HG03060 (cell line): ENCODE data around the gene DCTN5.

Experiments used
- ATAC-seq: cut with Tn5 transposase; IDR thresholded peaks from one replicate; pipeline ENCODE4 v1.9.1; 2021; ENCODE audit warnings: low read depth, moderate number of reproducible peaks; ENCODE audit not compliant: unreplicated experiment

The DCTN5 gene

GRCh38 chr16:23651943-23652468 lies 10.7 kb downstream of the DCTN5 start:
- no peak for ATAC-seq

- no peak for ATAC-seq
Measured at GRCh38 chr16:23663918-23664317, 22.7 kb downstream of the DCTN5 start.

- no peak for ATAC-seq
Measured at GRCh38 chr16:23666571-23667354, 25.5 kb downstream of the DCTN5 start.

GRCh38 chr16:23667355-23667659 lies 26.0 kb downstream of the DCTN5 start:
- no peak for ATAC-seq

- ATAC-seq = no peak
Measured at GRCh38 chr16:23668225-23668624, 27.0 kb downstream of the DCTN5 start.

GRCh38 chr16:23668873-23669272 lies 27.6 kb downstream of the DCTN5 start:
- ATAC-seq = no peak

- peak; percentile 90 for ATAC-seq
Measured at GRCh38 chr16:23670137-23670776, 29.0 kb downstream of the DCTN5 start.

GRCh38 chr16:23673971-23674614 lies 32.8 kb downstream of the DCTN5 start:
- no peak for ATAC-seq

GRCh38 chr16:23676924-23677480 lies 35.7 kb downstream of the DCTN5 start:
- ATAC-seq = no peak

GRCh38 chr16:23678430-23679273 lies 37.4 kb downstream of the DCTN5 start, which contains the start of gene PLK1:
Gene PLK1, plus strand, starts transcription at chr16:23678889. Its CDS starts 44 bp downstream, at chr16:23678933.
- ATAC-seq = no peak

GRCh38 chr16:23679274-23679985 lies 38.2 kb downstream of the DCTN5 start:
- no peak for ATAC-seq

- no peak for ATAC-seq
Measured at GRCh38 chr16:23679986-23680336, 38.7 kb downstream of the DCTN5 start.

- no peak for ATAC-seq
Measured at GRCh38 chr16:23682181-23682580, 40.9 kb downstream of the DCTN5 start.

- ATAC-seq = no peak
Measured at GRCh38 chr16:23683487-23683886, 42.2 kb downstream of the DCTN5 start.

- no peak for ATAC-seq
Measured at GRCh38 chr16:23687034-23687808, 46.0 kb downstream of the DCTN5 start.

GRCh38 chr16:23689442-23690187 lies 48.3 kb downstream of the DCTN5 start:
- ATAC-seq = no peak

- no peak for ATAC-seq
Measured at GRCh38 chr16:23690771-23691482, 49.7 kb downstream of the DCTN5 start.
